H1 (cell line): ENCODE data around the gene OXCT2. TPM values are rescaled to one million over a fixed set of nuclear protein-coding genes. Genes with fewer than 3 reads are reported as not detected.

ENCODE experiments used
- CTCF ChIA-PET: fragments of 300-600 bp; sonication (Branson Sonifier 250); formaldehyde crosslinking; loops from one replicate; lab custom pipeline; 2021; ENCODE audit not compliant: partially characterized antibody; lab: Charles Lee
- POLR2A ChIA-PET: fragments of 300-600 bp; sonication (Branson Sonifier 250); formaldehyde crosslinking; loops from one replicate; lab custom pipeline; 2021; ENCODE audit warnings: inconsistent platforms; ENCODE audit not compliant: partially characterized antibody; lab: Charles Lee
- DNase-seq, 2 experiments: peaks; one replicate each; pipeline versions ENCODE4 v3.0.0 to v3.0.0-alpha.2; 2010 to 2022; ENCODE audit warnings: low spot score in 2 of 2, low read depth in 1 of 2, mixed read lengths in 1 of 2
- FAIRE-seq: peaks from 2 replicates; lab custom pipeline; 2011; peaks lifted over from hg19 to GRCh38; lab: Jason Lieb, UNC
- H2AFZ ChIP-seq: 2 replicates; pipeline ENCODE4 v1.8.1; 2012; ENCODE audit warnings: low read length, inconsistent platforms
- H2AK5ac ChIP-seq: 2 replicates; pipeline ENCODE4 v1.6.1; 2013; ENCODE audit warnings: low read depth, low read length
- H2BK120ac ChIP-seq: replicated peaks from 2 replicates; pipeline ENCODE3; 2013; ENCODE audit warnings: low read depth, low read length, inconsistent platforms
- H2BK12ac ChIP-seq: 2 replicates; pipeline ENCODE4 v1.6.1; 2013; ENCODE audit warnings: low read depth, low read length
- H2BK15ac ChIP-seq: 2 replicates; pipeline ENCODE4 v1.6.1; 2013; ENCODE audit warnings: low read length
- H2BK20ac ChIP-seq: 2 replicates; pipeline ENCODE4 v1.6.1; 2013; ENCODE audit warnings: low read length
- H2BK5ac ChIP-seq: 2 replicates; pipeline ENCODE4 v1.6.1; 2013; ENCODE audit warnings: low read depth, low read length
- H3K14ac ChIP-seq: 2 replicates; pipeline ENCODE4 v1.6.1; 2013; ENCODE audit warnings: inconsistent platforms; ENCODE audit not compliant: insufficient read length
- H3K18ac ChIP-seq: 2 replicates; pipeline ENCODE4 v1.6.1; 2013; ENCODE audit warnings: low read length; ENCODE audit errors: extremely low read depth
- H3K23ac ChIP-seq: 2 replicates; pipeline ENCODE4 v1.6.1; 2013; ENCODE audit warnings: inconsistent platforms; ENCODE audit not compliant: insufficient read length
- H3K23me2 ChIP-seq: 2 replicates; pipeline ENCODE4 v1.6.1; 2013; ENCODE audit warnings: low read depth, low read length
- H3K27ac ChIP-seq: 2 replicates; pipeline ENCODE4 v1.6.1; 2011; ENCODE audit warnings: low read depth, low read length, inconsistent platforms
- H3K27me3 ChIP-seq, 4 experiments: replicated peaks in 1 of 4; 1 replicate in 1 of 4; 2 replicates in 3 of 4; pipeline versions ENCODE4 v1.6.1 to v1.8.1; 2011 to 2013; ENCODE audit warnings: low read length in 3 of 4, mild to moderate bottlenecking in 3 of 4, inconsistent platforms in 2 of 4, mixed read lengths in 2 of 4, moderate library complexity in 1 of 4; ENCODE audit not compliant: control insufficient read depth in 3 of 4, insufficient read depth in 3 of 4; ENCODE audit errors: extremely low read depth in 1 of 4
- H3K36me3 ChIP-seq, 4 experiments: 2 replicates each; pipeline versions ENCODE4 v1.6.1 to v1.8.1; 2011 to 2013; ENCODE audit warnings: mild to moderate bottlenecking in 4 of 4, low read length in 3 of 4, moderate library complexity in 2 of 4, control low read depth in 1 of 4, inconsistent platforms in 1 of 4; ENCODE audit not compliant: insufficient read depth in 4 of 4, control insufficient read depth in 2 of 4
- H3K4ac ChIP-seq: replicated peaks from 2 replicates; pipeline ENCODE3; 2013; ENCODE audit warnings: low read length, low read depth, mixed read lengths, inconsistent platforms; ENCODE audit not compliant: insufficient read length
- H3K4me1 ChIP-seq, 4 experiments: replicated peaks in 1 of 4; 1 replicate in 1 of 4; 2 replicates in 3 of 4; pipeline versions ENCODE4 v1.6.1 to v1.8.1; 2011 to 2013; ENCODE audit warnings: low read length in 3 of 4, inconsistent platforms in 2 of 4, mixed read lengths in 1 of 4; ENCODE audit not compliant: insufficient read depth in 4 of 4, control insufficient read depth in 3 of 4
- H3K4me2 ChIP-seq, 2 experiments: 2 replicates each; pipeline versions ENCODE4 v1.6.1 to v1.8.1; 2011 to 2013; ENCODE audit warnings: low read depth in 2 of 2, low read length in 2 of 2, control low read depth in 1 of 2, inconsistent platforms in 1 of 2, mild to moderate bottlenecking in 1 of 2; ENCODE audit not compliant: insufficient read depth in 1 of 2
- H3K4me3 ChIP-seq, 4 experiments: fragments of 200-600, 300-600 bp in 1 of 4; sonication (generic), shearing (Covaris generic), sonication (Bioruptor Twin) in 1 of 4; 2 replicates each; pipeline versions ENCODE4 v1.5.1 to v1.8.1; 2011 to 2016; ENCODE audit warnings: low read length in 4 of 4, low read depth in 3 of 4, control low read depth in 2 of 4, inconsistent platforms in 2 of 4, mild to moderate bottlenecking in 2 of 4, mixed read lengths in 1 of 4, moderate library complexity in 1 of 4; ENCODE audit not compliant: insufficient read depth in 2 of 4; ENCODE audit errors: extremely low read depth in 1 of 4
- H3K56ac ChIP-seq: replicated peaks from 2 replicates; pipeline ENCODE3; 2013; ENCODE audit warnings: low read depth, mild to moderate bottlenecking, mixed read lengths, low read length, inconsistent platforms; ENCODE audit not compliant: insufficient read length
- H3K79me1 ChIP-seq: 2 replicates; pipeline ENCODE4 v1.6.1; 2013; ENCODE audit warnings: low read depth, low read length, control low read depth
- H3K79me2 ChIP-seq, 2 experiments: 2 replicates each; pipeline versions ENCODE4 v1.6.1 to v1.8.1; 2012 to 2013; ENCODE audit warnings: low read length in 2 of 2, mild to moderate bottlenecking in 2 of 2, inconsistent platforms in 1 of 2; ENCODE audit not compliant: insufficient read depth in 2 of 2, control insufficient read depth in 1 of 2
- H3K9ac ChIP-seq, 4 experiments: replicated peaks in 1 of 4; 1 replicate in 1 of 4; 2 replicates in 3 of 4; pipeline versions ENCODE4 v1.6.1 to v1.8.1; 2011 to 2013; ENCODE audit warnings: low read depth in 3 of 4, low read length in 3 of 4, control low read depth in 2 of 4, mild to moderate bottlenecking in 2 of 4, moderate library complexity in 2 of 4, inconsistent platforms in 1 of 4; ENCODE audit errors: extremely low read depth in 1 of 4
- H3K9me3 ChIP-seq, 2 experiments: 2 replicates each; pipeline versions ENCODE4 v1.6.1 to v1.8.1; 2012 to 2013; ENCODE audit warnings: mild to moderate bottlenecking in 2 of 2, moderate library complexity in 2 of 2, control low read depth in 1 of 2, inconsistent platforms in 1 of 2, low read depth in 1 of 2, low read length in 1 of 2, mixed read lengths in 1 of 2; ENCODE audit not compliant: insufficient read depth in 2 of 2
- H4K20me1 ChIP-seq, 2 experiments: replicated peaks in 1 of 2; 2 replicates each; pipeline versions ENCODE3 to v1.8.1; 2011 to 2013; ENCODE audit warnings: inconsistent platforms in 2 of 2, low read length in 2 of 2, mild to moderate bottlenecking in 1 of 2; ENCODE audit not compliant: insufficient read depth in 2 of 2, control insufficient read depth in 1 of 2
- H4K5ac ChIP-seq: 2 replicates; pipeline ENCODE4 v1.6.1; 2013; ENCODE audit warnings: low read length, low read depth, mixed read lengths, inconsistent platforms; ENCODE audit not compliant: insufficient read length
- H4K8ac ChIP-seq: 2 replicates; pipeline ENCODE4 v1.8.0; 2013; ENCODE audit warnings: mild to moderate bottlenecking, moderate library complexity, low read length, inconsistent platforms; ENCODE audit not compliant: insufficient read depth; ENCODE audit errors: extremely low read depth
- H4K91ac ChIP-seq: replicated peaks from 2 replicates; pipeline ENCODE3; 2013; ENCODE audit warnings: low read length, mixed read lengths, inconsistent platforms; ENCODE audit not compliant: insufficient read length
- BACH1 ChIP-seq: IDR thresholded peaks from 2 replicates; pipeline ENCODE4 v1.6.1; 2012; ENCODE audit warnings: low read length, improper control_type of control experiment
- CHD1 ChIP-seq: IDR thresholded peaks from 2 replicates; pipeline ENCODE4 v1.6.1; 2012; ENCODE audit warnings: low read depth, low read length, improper control_type of control experiment
- CTBP2 ChIP-seq: IDR thresholded peaks from 2 replicates; pipeline ENCODE4 v1.7.0; 2011; ENCODE audit warnings: borderline replicate concordance, mild to moderate bottlenecking, moderate library complexity, mixed read lengths, low read length; ENCODE audit not compliant: insufficient read depth, insufficient read length
- CTCF ChIP-seq, 3 experiments: IDR thresholded peaks; 1 replicate in 2 of 3; 2 replicates in 1 of 3; pipeline versions ENCODE4 v1.5.1 to v1.6.1; 2011; ENCODE audit warnings: low read length in 3 of 3, mild to moderate bottlenecking in 3 of 3, inconsistent platforms in 2 of 3, low read depth in 1 of 3, moderate library complexity in 1 of 3; ENCODE audit not compliant: insufficient read depth in 1 of 3; ENCODE audit errors: control extremely low read depth in 1 of 3
- GTF2F1 ChIP-seq: IDR thresholded peaks from 2 replicates; pipeline ENCODE4 v1.6.1; 2012; ENCODE audit warnings: low read depth, low read length, improper control_type of control experiment, borderline replicate concordance
- HDAC6 ChIP-seq: IDR thresholded peaks from one replicate; pipeline ENCODE4 v1.7.1; 2012; ENCODE audit warnings: low read depth, mild to moderate bottlenecking, inconsistent platforms, low read length, moderate library complexity
- KDM4A ChIP-seq: IDR thresholded peaks from one replicate; pipeline ENCODE4 v1.7.1; 2012; ENCODE audit warnings: low read depth, mild to moderate bottlenecking, moderate library complexity, low read length, inconsistent platforms; ENCODE audit not compliant: severe bottlenecking
- PHF8 ChIP-seq: fragments of 200-600 bp; sonication (generic); conservative IDR thresholded peaks from 2 replicates; pipeline ENCODE4 v1.7.1; 2012; ENCODE audit warnings: low read depth, mild to moderate bottlenecking, inconsistent platforms, low read length, moderate library complexity
- POLR2A ChIP-seq, 2 experiments: IDR thresholded peaks; 1 replicate in 1 of 2; 2 replicates in 1 of 2; pipeline ENCODE4 v1.6.1; 2011; ENCODE audit warnings: low read depth in 2 of 2, low read length in 2 of 2, mild to moderate bottlenecking in 2 of 2; ENCODE audit errors: control extremely low read depth in 1 of 2
- RBBP5 ChIP-seq: IDR thresholded peaks from 2 replicates; pipeline ENCODE4 v1.7.1; 2012; ENCODE audit warnings: low read depth, mild to moderate bottlenecking, inconsistent platforms, low read length, moderate library complexity, borderline replicate concordance
- SP2 ChIP-seq: IDR thresholded peaks from 2 replicates; pipeline ENCODE4 v1.6.1; 2012; ENCODE audit warnings: mild to moderate bottlenecking, low read length, inconsistent platforms
- WGBS, 2 experiments: shearing (Covaris generic) in 1 of 2; methylation state at CpG; one replicate each; pipeline versions ENCODE4 v1.1.6 to v1.1.7; 2013 to 2015; ENCODE audit warnings: low lambda C conversion rate in 2 of 2, mixed read lengths in 2 of 2, inconsistent platforms in 1 of 2, low coverage in 1 of 2, missing lambda C conversion rate in 1 of 2; ENCODE audit not compliant: insufficient replicate concordance in 2 of 2, insufficient coverage in 1 of 2, insufficient read length in 1 of 2; ENCODE audit errors: extremely low coverage in 1 of 2, missing lambda C conversion rate in 1 of 2; 5-methylcytosine and 5-hydroxymethylcytosine counted together
- polyA plus RNA-seq, 7 experiments: library from polyadenylated mRNA; depleted of rRNA in 3 of 7; stranded (reverse) in 5 of 7; unstranded in 2 of 7; fragments of >200 nt in 5 of 7; fragments of 200-250 nt in 2 of 7; gene quantifications; 1 replicate in 5 of 7; 2 replicates in 1 of 7; 4 replicates in 1 of 7; pipeline versions ENCODE4 v1.2.1 to v1.2.3, GENCODE V29; 2011 to 2013; ENCODE audit warnings: missing spikeins in 2 of 7, mixed read lengths in 2 of 7
- total RNA-seq: library from RNA; stranded (reverse); fragmentation: NEBNext Ultra II Directional; extraction: Animal tissue kit (Norgen Biotek cat#: 25700); gene quantifications from 2 replicates; pipeline ENCODE4 v1.2.1, GENCODE V29; 2021

The OXCT2 gene
- total and polyA plus RNA-seq, 2 of the 8 experiments (the other 6 are each of a cell fraction or from before 2014, with no cell fraction given) = 2.6 to 2.9 TPM

DNA sequence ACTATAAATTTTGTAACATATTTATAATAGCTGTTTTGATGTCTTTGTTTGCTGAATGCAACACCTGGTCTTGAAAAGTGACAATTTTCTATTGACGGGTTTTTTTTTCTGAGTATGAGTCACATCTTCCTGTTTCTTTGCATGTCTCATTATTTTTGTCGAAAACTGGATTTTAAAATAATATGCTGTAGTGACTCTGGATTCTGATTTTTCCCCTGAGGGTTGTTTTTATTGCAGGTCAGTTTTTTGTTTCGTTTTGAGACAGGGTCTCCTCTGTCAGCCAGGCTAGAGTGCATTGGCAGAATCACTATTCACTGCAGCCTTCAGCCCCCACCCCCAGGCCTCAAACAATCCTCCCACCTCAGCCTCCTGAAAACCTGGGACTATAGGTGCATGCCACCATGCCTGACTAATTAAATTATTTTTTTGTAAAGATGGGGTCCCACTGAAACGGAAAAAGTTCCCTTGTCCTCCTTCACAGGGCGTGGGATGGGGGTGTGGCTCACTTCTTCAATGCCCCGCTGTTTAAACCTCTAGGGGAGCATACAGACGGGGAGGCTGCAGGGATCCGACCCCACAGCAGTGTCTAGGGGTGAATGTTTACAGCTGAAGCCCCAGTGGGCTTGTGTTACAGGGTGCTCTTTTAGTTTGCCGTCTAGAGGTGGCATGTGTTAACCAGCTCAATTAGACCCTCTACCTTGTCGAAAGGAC is 43.8 kb downstream of the OXCT2 start:
- no peak overlapping the region for H3K27ac ChIP-seq
- no peaks in the 10 kb centered on the region for H4K20me1 ChIP-seq
- H2BK5ac ChIP-seq = no peak overlapping the region
- ChIA-PET POLR2A (no interaction called here), CTCF (interaction anchor here (0.7 to 1.6 kb wide), 3 partner anchors 9 to 74 kb away, joined by 3 read pairs; no protein-coding TSS in a partner anchor)
- no peak overlapping the region for H4K91ac ChIP-seq
- peaks cover 2 to 49% (median 33%) of the 10 kb centered on the region in 4 experiments for H3K27me3 ChIP-seq
- H4K5ac ChIP-seq = no peak overlapping the region
- H3K23me2 ChIP-seq = no peaks in the 10 kb centered on the region
- FAIRE-seq = no peak
- H3K18ac ChIP-seq = no peak overlapping the region
- 60% methylated on average over 10 of the region's 10 CpGs; no CpG with 5 or more reads in 1 of the 2 experiments for WGBS, 2 experiments
- no peak overlapping the region for H2BK20ac ChIP-seq
- no peaks in the 10 kb centered on the region for H3K79me1 ChIP-seq
- no peaks in the 10 kb centered on the region for H3K4me1 ChIP-seq
- no peaks in the 10 kb centered on the region for H3K36me3 ChIP-seq
- H3K4me2 ChIP-seq = no peak overlapping the region
- H2AFZ ChIP-seq = no peak overlapping the region
- no peak overlapping the region for H3K56ac ChIP-seq
- H2AK5ac ChIP-seq = no peak overlapping the region
- no peak overlapping the region for H3K23ac ChIP-seq
- no peak overlapping the region for H3K9ac ChIP-seq
- H4K8ac ChIP-seq = no peak overlapping the region
- H2BK12ac ChIP-seq = no peak overlapping the region
- no peak overlapping the region for H3K4ac ChIP-seq
- DNase-seq = no peak
- no peak overlapping the region for H2BK15ac ChIP-seq
- no peaks in the 10 kb centered on the region for H3K9me3 ChIP-seq
- no peak overlapping the region for H3K14ac ChIP-seq
- no peak overlapping the region for H2BK120ac ChIP-seq
- H3K79me2 ChIP-seq = no peaks in the 10 kb centered on the region
- no peak overlapping the region for H3K4me3 ChIP-seq
- TF ChIP-seq GTF2F1 = no peak
- no peak for TF ChIP-seq KDM4A
- no peak for TF ChIP-seq CTCF (IDR thresholded peaks at IDR 0.05; ENCODE audit: control extremely low read depth in 1 of 3, insufficient read depth in 1 of 3, low read depth in 1 of 3, low read length in 3 of 3)
- TF ChIP-seq PHF8 = no peak
- no peak for TF ChIP-seq BACH1
- no peak for TF ChIP-seq SP2
- no peak for TF ChIP-seq CTBP2
- no peak for TF ChIP-seq POLR2A (IDR thresholded peaks at IDR 0.05; ENCODE audit: control extremely low read depth in 1 of 2, low read depth in 2 of 2, low read length in 2 of 2)
- no peak for TF ChIP-seq RBBP5
- TF ChIP-seq HDAC6 = no peak
- no peak for TF ChIP-seq CHD1
